ENCODE measurements around the gene SPON1.
"Not testable (repeated sequence)": the region's sequence is repeated elsewhere in the genome, so short reads cannot be mapped to it uniquely, and the experiment has no call there.

SPON1 gene

GRCh38 chr11:13962562-13963168, at the start of gene SPON1:
Gene SPON1 (plus strand): TSS chr11:13962723. CDS start chr11:13962905, 182 bp downstream.
- peak in 1 of 3 donors; percentile 24 for DNase-seq (ENCODE audit: low read depth in 3 of 3, low spot score in 1 of 3)

GRCh38 chr11:13917264-13917663, 45.3 kb upstream of the SPON1 start:
- DNase-seq (ENCODE audit: low read depth in 3 of 3, low spot score in 1 of 3): no peak

GRCh38 chr11:13917904-13918303, 44.6 kb upstream of the SPON1 start:
- no peak for DNase-seq (ENCODE audit: low read depth in 3 of 3, low spot score in 1 of 3)

- no peak for DNase-seq (ENCODE audit: low read depth in 3 of 3, low spot score in 1 of 3)
Observed at GRCh38 chr11:13920756-13921155, 41.8 kb upstream of the SPON1 start.

DNA sequence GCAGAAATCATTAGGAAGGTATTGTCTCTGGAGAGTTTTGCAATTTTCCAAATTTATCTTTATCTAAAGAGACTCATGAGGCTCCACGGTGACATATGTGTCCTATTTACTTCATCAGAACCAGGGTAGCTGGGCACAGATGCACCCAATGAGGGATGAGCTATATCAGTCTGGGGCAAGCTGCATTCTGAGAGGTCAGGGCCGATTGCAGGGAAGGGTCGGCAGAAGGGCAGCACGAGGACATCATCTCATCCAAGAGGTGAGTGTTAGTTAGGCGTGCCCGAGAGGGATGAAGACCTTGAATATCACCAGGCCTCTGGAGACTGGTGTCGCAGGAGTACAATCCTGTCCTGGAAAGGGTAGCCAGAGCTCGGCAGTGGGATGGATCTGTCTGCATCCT, 41.0 kb upstream of the SPON1 start:
- DNase-seq (ENCODE audit: low read depth in 3 of 3, low spot score in 1 of 3): no peak

GRCh38 chr11:13923182-13923581, 39.3 kb upstream of the SPON1 start:
- no peak for DNase-seq (ENCODE audit: low read depth in 3 of 3, low spot score in 1 of 3)

- no peak for DNase-seq (ENCODE audit: low read depth in 3 of 3, low spot score in 1 of 3)
Observed at GRCh38 chr11:13923716-13924650, 38.5 kb upstream of the SPON1 start.

DNA sequence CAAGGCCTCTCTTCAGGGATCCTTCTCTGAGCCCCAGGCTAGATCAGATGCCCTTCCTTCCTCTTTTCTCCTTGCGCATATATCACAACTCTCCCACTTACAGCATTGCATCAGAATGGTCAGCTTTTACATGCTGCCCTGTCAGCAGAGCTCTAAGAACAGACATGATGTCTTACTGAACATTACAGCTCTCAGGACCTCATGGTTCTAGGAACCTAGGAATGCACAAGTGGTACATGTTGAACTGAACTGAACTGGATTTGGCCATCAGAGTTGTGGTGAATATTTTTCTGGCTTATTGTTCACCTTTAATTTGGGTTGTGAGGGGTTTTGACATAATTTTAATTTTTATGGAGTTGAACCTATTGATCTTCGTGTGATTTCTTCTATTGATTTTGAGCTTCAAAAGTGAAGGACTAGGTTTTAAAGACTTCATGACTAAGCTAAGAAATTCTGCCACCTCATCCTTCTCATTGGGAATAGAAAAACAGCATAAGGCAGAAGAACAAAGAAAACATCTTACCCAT, 37.7 kb upstream of the SPON1 start:
- DNase-seq (ENCODE audit: low read depth in 3 of 3, low spot score in 1 of 3): no peak

GRCh38 chr11:13926366-13926765, 36.2 kb upstream of the SPON1 start:
- DNase-seq (ENCODE audit: low read depth in 3 of 3, low spot score in 1 of 3): not testable (repeated sequence)

- DNase-seq (ENCODE audit: low read depth in 3 of 3, low spot score in 1 of 3): no peak
Observed at GRCh38 chr11:13926981-13927380, 35.5 kb upstream of the SPON1 start.

- DNase-seq (ENCODE audit: low read depth in 3 of 3, low spot score in 1 of 3): no peak
Observed at GRCh38 chr11:13927481-13927880, 35.0 kb upstream of the SPON1 start.

GRCh38 chr11:13928566-13929251, 33.8 kb upstream of the SPON1 start:
- no peak for DNase-seq (ENCODE audit: low read depth in 3 of 3, low spot score in 1 of 3)

DNA sequence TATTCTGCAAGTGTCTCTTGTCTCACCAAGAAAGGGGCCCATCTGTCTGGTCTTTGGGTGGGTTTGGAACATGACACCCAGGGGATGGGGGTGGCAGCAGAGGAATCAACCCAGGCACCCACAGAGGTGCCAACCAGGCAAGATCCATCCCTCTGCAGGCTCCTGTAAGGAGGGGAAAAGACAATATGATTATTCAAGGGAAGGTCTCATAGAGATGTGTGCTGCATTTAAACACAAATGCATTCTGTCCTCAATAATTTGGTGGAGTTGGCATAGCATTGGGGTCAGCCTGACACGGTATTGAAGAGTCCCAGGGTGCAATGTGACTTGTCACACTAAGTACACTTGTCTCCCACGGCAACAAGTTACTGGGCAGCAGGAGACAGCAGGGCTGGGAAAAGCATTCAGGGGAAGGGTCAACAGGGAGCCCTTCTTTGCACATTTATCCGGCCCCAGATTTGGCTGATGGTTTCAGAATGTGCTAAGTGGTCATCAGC, 33.1 kb upstream of the SPON1 start:
- DNase-seq (ENCODE audit: low read depth in 3 of 3, low spot score in 1 of 3): no peak

- no peak for DNase-seq (ENCODE audit: low read depth in 3 of 3, low spot score in 1 of 3)
Observed at GRCh38 chr11:13931356-13931755, 31.2 kb upstream of the SPON1 start.

- DNase-seq (ENCODE audit: low read depth in 3 of 3, low spot score in 1 of 3): not testable (repeated sequence)
Observed at GRCh38 chr11:13937154-13937553, 25.4 kb upstream of the SPON1 start.

GRCh38 chr11:13938829-13939228, 23.7 kb upstream of the SPON1 start:
- DNase-seq (ENCODE audit: low read depth in 3 of 3, low spot score in 1 of 3): not testable (repeated sequence)

DNA sequence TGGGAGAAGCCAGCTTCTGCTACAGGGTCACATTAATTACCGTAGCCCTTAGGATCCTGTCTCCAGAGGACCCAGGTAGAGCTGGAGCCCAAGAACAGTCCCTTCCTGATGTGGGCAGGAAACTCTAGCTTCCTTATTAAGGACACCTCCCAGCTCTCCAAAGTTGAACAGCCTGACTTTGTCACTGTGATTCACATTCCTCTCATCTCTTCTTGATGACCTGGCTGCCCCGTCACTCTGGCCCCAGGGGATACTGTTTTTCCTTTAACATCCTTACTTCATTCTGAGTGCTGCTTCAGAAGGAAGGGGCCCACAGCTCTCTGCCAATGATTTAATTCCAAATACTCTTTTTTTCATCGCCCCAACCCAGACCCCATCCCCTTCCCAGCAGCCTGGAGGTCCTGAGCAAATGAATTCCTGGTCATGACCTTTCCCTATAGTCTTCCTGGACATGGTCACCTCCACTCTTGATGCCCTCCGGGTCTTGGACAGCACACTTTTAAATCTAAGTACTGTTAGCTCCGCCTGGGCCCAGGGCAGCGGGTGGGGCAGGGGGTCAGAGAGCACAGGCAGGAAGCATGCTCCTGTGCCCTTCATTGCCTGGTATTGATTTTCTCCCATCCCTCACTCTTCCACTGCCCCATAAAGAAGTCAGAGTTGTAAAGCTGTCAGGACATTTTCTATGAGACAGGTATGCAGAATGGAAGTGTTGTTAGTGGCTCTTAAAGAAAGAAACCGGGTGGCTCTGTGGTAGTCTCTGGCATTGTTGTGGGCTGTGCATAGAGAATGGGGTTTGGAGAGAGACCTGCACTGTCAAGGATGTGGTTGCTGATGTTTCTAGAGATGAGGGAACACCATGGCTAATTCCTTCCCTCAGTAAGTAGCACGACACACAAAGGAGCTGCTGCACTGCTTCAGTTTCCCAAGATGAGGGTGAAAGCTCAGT, 22.3 kb upstream of the SPON1 start:
- DNase-seq (ENCODE audit: low read depth in 3 of 3, low spot score in 1 of 3): no peak

GRCh38 chr11:13940907-13941256, 21.6 kb upstream of the SPON1 start:
- DNase-seq (ENCODE audit: low read depth in 3 of 3, low spot score in 1 of 3): no peak

DNA sequence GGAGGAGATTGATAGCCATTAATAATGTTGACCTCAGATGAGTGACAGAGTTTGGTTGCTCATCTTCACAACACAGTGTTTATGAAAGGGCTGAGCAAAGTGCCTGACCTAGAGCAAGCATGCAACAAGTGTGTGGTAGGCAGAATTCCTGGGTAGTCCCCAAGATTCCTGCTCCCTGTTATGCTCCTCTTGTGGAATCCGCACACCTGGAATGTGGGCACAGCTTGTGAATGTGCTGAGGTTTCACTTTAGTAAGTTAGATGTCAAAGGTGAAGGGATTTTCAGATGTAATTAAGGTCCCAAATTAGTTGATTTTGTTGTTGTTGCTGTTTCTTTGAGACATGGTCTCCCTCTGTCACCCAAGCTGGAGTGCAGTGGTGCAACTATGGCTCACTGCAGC, 20.7 kb upstream of the SPON1 start:
- no peak for DNase-seq (ENCODE audit: low read depth in 3 of 3, low spot score in 1 of 3)

GRCh38 chr11:13942378-13942777, 20.1 kb upstream of the SPON1 start:
- no peak for DNase-seq (ENCODE audit: low read depth in 3 of 3, low spot score in 1 of 3)

All from stimulated activated CD4-positive, alpha-beta T cell treated with anti-CD3 and anti-CD28 coated beads, TNF-alpha, amount 100 ng/mL, for 1 hour (primary cell).